Vagina (tissue), 2 donors: ENCODE results near the gene RFWD3. TPM values are rescaled to one million over a fixed set of nuclear protein-coding genes. Genes with fewer than 3 reads are reported as not detected.
"Not testable (repeated sequence)": the region's sequence is repeated elsewhere in the genome, so short reads cannot be mapped to it uniquely, and the experiment has no call there.

ENCODE experiments used
- DNase-seq, 2 donors: peaks; one replicate each; pipeline ENCODE4 v3.0.0-alpha.2; 2017; ENCODE audit errors: extremely low spot score in 2 of 2
- H3K27ac ChIP-seq: fragments of 200-600 bp; sonication (generic); one replicate; pipeline ENCODE4 v1.5.1; 2019
- H3K27me3 ChIP-seq: fragments of 200-600 bp; sonication (generic); one replicate; pipeline ENCODE4 v1.5.1; 2019
- H3K36me3 ChIP-seq, 2 donors: fragments of 200-600 bp; sonication (generic); one replicate each; pipeline ENCODE4 v1.5.1; 2017 to 2019
- H3K4me1 ChIP-seq: fragments of 200-600 bp; sonication (generic); one replicate; pipeline ENCODE4 v1.5.1; 2019
- H3K4me3 ChIP-seq, 2 donors: fragments of 200-600 bp; sonication (generic); 1 replicate in 1 of 2; 2 replicates in 1 of 2; pipeline ENCODE4 v1.5.1; 2016 to 2019
- H3K9me3 ChIP-seq: fragments of 200-600 bp; sonication (generic); one replicate; pipeline ENCODE4 v1.5.1; 2019
- POLR2A ChIP-seq, 2 donors: fragments of 450-650 bp; IDR thresholded peaks; one replicate each; pipeline ENCODE4 v1.6.1; 2017; ENCODE audit warnings: antibody characterized with exemption in 2 of 2, mild to moderate bottlenecking in 2 of 2, moderate library complexity in 2 of 2
- POLR2AphosphoS5 ChIP-seq, 2 donors: sonication (generic); formaldehyde crosslinking; IDR thresholded peaks; one replicate each; pipeline ENCODE4 v1.9.0; 2017; ENCODE audit warnings: antibody characterized with exemption in 2 of 2, mild to moderate bottlenecking in 2 of 2, low read depth in 1 of 2; ENCODE audit not compliant: insufficient read depth in 1 of 2
- intact Hi-C: fragments of 100-400 bp; cut with DNase I; formaldehyde crosslinking; loops from one replicate; pipeline ENCODE4 v1.15.1; 2023
- total RNA-seq: library from RNA; depleted of rRNA; stranded (reverse); fragments of >200 nt; gene quantifications from one replicate; pipeline ENCODE4 v1.2.3, GENCODE V29; 2016
- TF ChIP-seq, protein P1 (sequence below), 3 experiments: fragments of 450-650 bp in 2 of 3; fragments of 200-600 bp in 1 of 3; sonication (generic) in 1 of 3; IDR thresholded peaks; one replicate each; pipeline ENCODE4 v1.5.1; 2017 to 2019; ENCODE audit warnings: antibody characterized with exemption in 3 of 3, mild to moderate bottlenecking in 2 of 3, moderate library complexity in 2 of 3

RFWD3 gene
- total RNA-seq, 1 donor from 2014 or later: 36.3 TPM

DNA sequence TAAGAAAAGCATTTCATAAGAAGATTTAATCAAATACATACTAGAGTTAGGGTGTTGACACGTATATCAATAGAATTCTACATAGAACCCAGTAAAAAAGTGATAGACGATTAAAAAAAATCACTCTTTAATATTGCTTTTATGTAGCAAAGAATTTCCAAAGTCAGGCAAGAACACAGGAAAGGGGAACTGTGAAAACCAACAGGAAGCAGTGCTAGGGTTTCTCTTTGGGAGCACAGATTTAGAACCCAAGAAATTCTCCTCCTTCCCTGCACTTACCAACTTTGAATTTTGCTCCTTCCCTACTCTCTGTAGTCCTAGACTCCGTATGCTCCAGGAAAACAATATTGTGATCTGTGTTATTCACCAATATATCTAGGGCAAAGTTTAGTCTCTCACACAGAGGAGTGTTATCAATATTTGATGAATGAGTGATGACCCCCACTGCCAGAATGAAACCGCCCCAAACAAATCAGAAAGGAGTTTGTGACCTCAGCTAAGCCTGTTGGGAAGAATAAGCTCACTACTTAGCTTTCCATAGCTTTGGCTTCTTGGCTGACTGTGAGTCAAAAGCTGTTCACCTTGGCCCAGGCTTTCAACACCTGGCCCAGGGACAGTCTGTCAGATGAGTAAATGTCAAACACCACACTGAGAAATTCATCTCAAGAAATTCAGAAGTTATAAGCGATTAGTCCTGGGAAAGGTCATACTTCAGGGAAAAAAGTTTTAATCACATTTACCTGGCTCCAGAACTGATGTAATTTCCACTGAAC is 8.6 kb downstream of the RFWD3 start:
- TF ChIP-seq POLR2A (IDR thresholded peaks at IDR 0.05): no peak
- no peak overlapping the region for H3K27ac ChIP-seq
- intact Hi-C loops: no loop called here
- DNase-seq: no peak
- peaks cover 0 to 23% of the 10 kb centered on the region in 2 donors for H3K36me3 ChIP-seq
- no peaks in the 10 kb centered on the region for H3K27me3 ChIP-seq
- no peak overlapping the region for H3K4me3 ChIP-seq
- no peaks in the 10 kb centered on the region for H3K9me3 ChIP-seq
- peaks cover 34% of the 10 kb centered on the region for H3K4me1 ChIP-seq

DNA sequence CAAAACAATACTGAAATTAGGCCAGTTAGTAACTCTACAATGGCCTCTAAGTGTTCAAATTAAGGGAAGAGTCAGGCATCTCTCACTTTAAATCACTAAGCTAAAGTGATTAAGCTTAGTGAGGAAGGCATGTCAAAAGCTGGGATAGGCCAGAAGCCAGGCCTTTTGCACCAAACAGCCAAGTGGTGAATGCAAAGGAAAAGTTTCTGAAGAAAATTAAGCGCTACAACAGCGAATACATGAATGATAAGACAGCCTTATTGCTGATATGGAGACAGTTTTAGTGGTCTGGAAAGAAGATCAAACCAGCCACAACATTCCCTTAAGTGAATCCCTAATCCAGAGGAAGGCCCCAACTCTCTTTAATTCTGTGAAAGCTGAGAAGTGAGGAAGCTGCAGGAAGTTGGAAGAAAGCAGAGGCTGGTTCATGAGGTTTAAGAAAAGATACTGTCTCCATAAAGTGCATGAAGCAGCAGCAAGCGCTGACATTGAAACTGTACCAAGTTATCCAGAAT is 12.1 kb downstream of the RFWD3 start:
- no peaks in the 10 kb centered on the region for H3K9me3 ChIP-seq
- DNase-seq: no peak
- TF ChIP-seq POLR2A (IDR thresholded peaks at IDR 0.05): no peak
- no peak for TF ChIP-seq POLR2AphosphoS5 (IDR thresholded peaks at IDR 0.05; ENCODE audit: insufficient read depth in 1 of 2, low read depth in 1 of 2)
- TF ChIP-seq, protein P1, sequence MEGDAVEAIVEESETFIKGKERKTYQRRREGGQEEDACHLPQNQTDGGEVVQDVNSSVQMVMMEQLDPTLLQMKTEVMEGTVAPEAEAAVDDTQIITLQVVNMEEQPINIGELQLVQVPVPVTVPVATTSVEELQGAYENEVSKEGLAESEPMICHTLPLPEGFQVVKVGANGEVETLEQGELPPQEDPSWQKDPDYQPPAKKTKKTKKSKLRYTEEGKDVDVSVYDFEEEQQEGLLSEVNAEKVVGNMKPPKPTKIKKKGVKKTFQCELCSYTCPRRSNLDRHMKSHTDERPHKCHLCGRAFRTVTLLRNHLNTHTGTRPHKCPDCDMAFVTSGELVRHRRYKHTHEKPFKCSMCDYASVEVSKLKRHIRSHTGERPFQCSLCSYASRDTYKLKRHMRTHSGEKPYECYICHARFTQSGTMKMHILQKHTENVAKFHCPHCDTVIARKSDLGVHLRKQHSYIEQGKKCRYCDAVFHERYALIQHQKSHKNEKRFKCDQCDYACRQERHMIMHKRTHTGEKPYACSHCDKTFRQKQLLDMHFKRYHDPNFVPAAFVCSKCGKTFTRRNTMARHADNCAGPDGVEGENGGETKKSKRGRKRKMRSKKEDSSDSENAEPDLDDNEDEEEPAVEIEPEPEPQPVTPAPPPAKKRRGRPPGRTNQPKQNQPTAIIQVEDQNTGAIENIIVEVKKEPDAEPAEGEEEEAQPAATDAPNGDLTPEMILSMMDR (IDR thresholded peaks at IDR 0.05): no peak
- H3K4me1 ChIP-seq: peaks cover 22% of the 10 kb centered on the region
- intact Hi-C loops: no loop called here
- peaks cover 0 to 23% of the 10 kb centered on the region in 2 donors for H3K36me3 ChIP-seq
- H3K27ac ChIP-seq: no peak overlapping the region
- H3K4me3 ChIP-seq: no peak overlapping the region
- no peaks in the 10 kb centered on the region for H3K27me3 ChIP-seq

- H3K9me3 ChIP-seq, intact Hi-C loops: not testable (repeated sequence)
- peaks cover 0 to 31% of the 10 kb centered on the region in 2 donors for H3K36me3 ChIP-seq
Observed at GRCh38 chr16:74652883-74653282, 13.8 kb downstream of the RFWD3 start.

DNA sequence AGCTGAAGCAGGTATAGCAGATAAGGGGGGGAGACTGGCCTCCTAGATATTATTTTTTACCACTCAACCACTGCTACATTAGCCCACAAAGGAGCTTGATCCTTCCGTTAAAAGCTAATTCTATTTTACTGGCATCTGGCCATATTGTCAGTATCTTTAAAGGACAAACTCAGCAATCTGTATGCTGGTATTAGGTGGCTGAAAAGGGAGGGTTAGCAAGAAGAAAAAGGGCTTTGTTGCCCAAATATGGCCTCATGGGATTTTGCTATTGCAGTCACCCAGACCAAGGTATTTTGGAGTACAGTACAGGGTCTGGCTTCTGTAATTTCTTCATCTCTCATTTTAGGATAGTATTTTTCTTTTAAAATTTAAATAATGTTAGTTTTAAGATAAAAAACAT is 14.4 kb downstream of the RFWD3 start:
- Histone ChIP-seq H3K27me3 (no peaks in the 10 kb centered on the region), H3K36me3 (peaks cover 0 to 37% of the 10 kb centered on the region in 2 donors), H3K9me3 (no peaks in the 10 kb centered on the region), H3K4me3 (no peak overlapping the region), H3K27ac (no peak overlapping the region), H3K4me1 (peaks cover 4% of the 10 kb centered on the region)
- intact Hi-C loops: no loop called here
- TF ChIP-seq, protein P1 (IDR thresholded peaks at IDR 0.05): no peak
- no peak for TF ChIP-seq POLR2A (IDR thresholded peaks at IDR 0.05)
- no peak for TF ChIP-seq POLR2AphosphoS5 (IDR thresholded peaks at IDR 0.05; ENCODE audit: insufficient read depth in 1 of 2, low read depth in 1 of 2)
- no peak for DNase-seq

More at GRCh38 chr16:74652883-74653282, 13.8 kb downstream of the RFWD3 start:
- not testable (repeated sequence) for DNase-seq, H3K4me3 ChIP-seq, H3K27me3 ChIP-seq, H3K4me1 ChIP-seq, H3K27ac ChIP-seq

DNA sequence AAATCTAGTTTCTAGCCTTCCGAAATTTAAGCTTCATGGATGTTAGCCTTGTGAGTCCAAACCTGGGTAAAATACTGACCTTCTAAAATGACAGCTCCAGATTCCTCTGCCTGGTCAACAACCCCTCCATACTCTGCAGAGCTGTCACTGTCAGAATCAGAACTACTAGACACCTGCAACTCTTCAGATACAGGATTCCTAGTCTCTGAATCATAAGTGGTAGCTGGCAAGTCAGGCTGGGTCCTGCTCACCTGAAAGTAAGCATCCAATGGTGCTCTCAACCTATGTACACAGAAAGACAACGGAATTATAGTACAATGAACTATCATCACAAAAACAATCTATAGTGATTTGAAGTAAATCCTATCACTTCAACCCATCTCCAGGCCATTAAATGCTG is 14.8 kb downstream of the RFWD3 start:
- peaks cover 0 to 41% of the 10 kb centered on the region in 2 donors for H3K36me3 ChIP-seq
- no peaks in the 10 kb centered on the region for H3K9me3 ChIP-seq
- H3K4me1 ChIP-seq: peaks cover 4% of the 10 kb centered on the region
- intact Hi-C loops: no loop called here
- TF ChIP-seq POLR2AphosphoS5 (IDR thresholded peaks at IDR 0.05; ENCODE audit: insufficient read depth in 1 of 2, low read depth in 1 of 2): no peak
- TF ChIP-seq POLR2A (IDR thresholded peaks at IDR 0.05): no peak
- TF ChIP-seq, protein P1 (IDR thresholded peaks at IDR 0.05): no peak
- H3K4me3 ChIP-seq: no peak overlapping the region
- H3K27ac ChIP-seq: no peak overlapping the region
- DNase-seq: no peak
- H3K27me3 ChIP-seq: no peaks in the 10 kb centered on the region

- peaks cover 0 to 44% of the 10 kb centered on the region in 2 donors for H3K36me3 ChIP-seq
- no peak for DNase-seq
- TF ChIP-seq POLR2A (IDR thresholded peaks at IDR 0.05) (no peak), POLR2AphosphoS5 (IDR thresholded peaks at IDR 0.05; ENCODE audit: insufficient read depth in 1 of 2, low read depth in 1 of 2) (no peak)
- TF ChIP-seq, protein P1 (IDR thresholded peaks at IDR 0.05): no peak
Observed at GRCh38 chr16:74650966-74651567, 15.6 kb downstream of the RFWD3 start.

More at GRCh38 chr16:74650966-74651567, 15.6 kb downstream of the RFWD3 start:
- H3K9me3 ChIP-seq: no peaks in the 10 kb centered on the region
- no peak overlapping the region for H3K27ac ChIP-seq
- intact Hi-C loops: no loop called here
- no peak overlapping the region for H3K4me3 ChIP-seq
- H3K4me1 ChIP-seq: peaks cover 4% of the 10 kb centered on the region
- H3K27me3 ChIP-seq: no peaks in the 10 kb centered on the region
